Measurements from ENCODE around the gene STOM. TPM values are rescaled to one million over a fixed set of nuclear protein-coding genes. Genes with fewer than 3 reads are reported as not detected.
A peak's percentile ranks its signal among the peaks of the same experiment; 100 is the strongest.

STOM gene
- total and polyA plus RNA-seq, 3 donors from 2014 or later: 49.7 to 82.3 (median 53.6) TPM

DNA sequence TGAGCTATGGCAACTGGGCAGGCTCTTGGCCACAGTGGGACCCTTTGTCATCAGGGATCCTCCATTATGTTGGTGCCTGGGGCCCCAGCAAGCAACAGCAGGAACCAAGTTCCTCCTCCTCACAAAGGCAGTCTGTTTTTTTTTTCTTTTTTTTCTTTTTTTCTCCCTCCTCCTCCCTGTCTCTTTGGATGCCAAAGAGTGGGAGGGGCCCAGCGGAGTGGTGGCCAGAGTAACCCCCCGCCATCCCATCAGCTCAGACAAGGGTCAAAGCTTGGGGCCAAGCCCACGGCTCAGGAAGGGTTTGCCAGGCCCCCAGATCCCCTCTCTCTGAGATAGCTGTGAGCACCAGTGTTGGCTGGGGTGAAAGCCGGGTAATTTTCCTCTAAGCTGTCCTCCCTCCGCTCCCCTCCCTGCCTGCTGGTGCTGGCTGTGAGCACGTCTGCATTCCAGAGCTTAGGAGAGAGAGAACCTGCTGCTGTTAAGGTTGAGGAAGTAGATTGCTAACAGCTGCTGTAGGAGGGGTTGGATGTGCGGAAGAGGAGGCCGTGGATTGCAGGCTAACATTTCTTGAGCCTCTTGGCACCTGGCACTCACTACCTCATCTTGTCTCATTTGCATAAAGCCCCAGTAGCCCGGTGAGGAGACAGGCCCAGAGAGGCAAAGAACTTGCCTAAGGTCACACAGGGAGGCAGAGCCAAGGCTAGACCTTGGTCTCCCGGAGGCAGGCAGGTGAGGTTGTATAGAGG, 80.9 kb downstream of the STOM start:
- Histone ChIP-seq H3K4me3 (no peak overlapping the region), H3K27me3 (no peaks in the 10 kb centered on the region), H3K4me1 (peaks cover 70% of the 10 kb centered on the region), H3K36me3 (ENCODE audit: low read depth, missing control alignments) (no peaks in the 10 kb centered on the region), H3K9me3 (no peaks in the 10 kb centered on the region), H3K27ac (peak overlapping the region; percentile 91 to 94)
- peak; percentile 77 for DNase-seq
- intact Hi-C loops (cut with DNase I; ENCODE audit: low total_unique reads): no loop called here
- no peak for TF ChIP-seq POLR2A (IDR thresholded peaks at IDR 0.05)
- TF ChIP-seq, protein P1, sequence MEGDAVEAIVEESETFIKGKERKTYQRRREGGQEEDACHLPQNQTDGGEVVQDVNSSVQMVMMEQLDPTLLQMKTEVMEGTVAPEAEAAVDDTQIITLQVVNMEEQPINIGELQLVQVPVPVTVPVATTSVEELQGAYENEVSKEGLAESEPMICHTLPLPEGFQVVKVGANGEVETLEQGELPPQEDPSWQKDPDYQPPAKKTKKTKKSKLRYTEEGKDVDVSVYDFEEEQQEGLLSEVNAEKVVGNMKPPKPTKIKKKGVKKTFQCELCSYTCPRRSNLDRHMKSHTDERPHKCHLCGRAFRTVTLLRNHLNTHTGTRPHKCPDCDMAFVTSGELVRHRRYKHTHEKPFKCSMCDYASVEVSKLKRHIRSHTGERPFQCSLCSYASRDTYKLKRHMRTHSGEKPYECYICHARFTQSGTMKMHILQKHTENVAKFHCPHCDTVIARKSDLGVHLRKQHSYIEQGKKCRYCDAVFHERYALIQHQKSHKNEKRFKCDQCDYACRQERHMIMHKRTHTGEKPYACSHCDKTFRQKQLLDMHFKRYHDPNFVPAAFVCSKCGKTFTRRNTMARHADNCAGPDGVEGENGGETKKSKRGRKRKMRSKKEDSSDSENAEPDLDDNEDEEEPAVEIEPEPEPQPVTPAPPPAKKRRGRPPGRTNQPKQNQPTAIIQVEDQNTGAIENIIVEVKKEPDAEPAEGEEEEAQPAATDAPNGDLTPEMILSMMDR (IDR thresholded peaks at IDR 0.05): no peak
- 15 to 23% methylated on average over 10 of the region's 10 CpGs for WGBS, 2 donors

Other genes starting within 250 kb of the STOM start
- gene RAB14, start 168.4 kb downstream of the STOM start, total RNA-seq: 10 to 100 TPM; 44.6 to 51.1 TPM
- 66.7 TPM for gene RAB14, start 168.4 kb downstream of the STOM start, polyA plus RNA-seq (ENCODE audit: insufficient read depth, low read depth, low replicate concordance)
- gene GSN, start 102.1 kb downstream of the STOM start, total RNA-seq: 100 to 1,000 TPM; 206 to 356 TPM
- gene GSN, start 102.1 kb downstream of the STOM start, polyA plus RNA-seq (ENCODE audit: insufficient read depth, low read depth, low replicate concordance): 392 TPM
- 1 to 10 TPM; 2.2 to 2.4 TPM for gene GGTA1, start 129.6 kb upstream of the STOM start, total RNA-seq
- gene GGTA1, start 129.6 kb upstream of the STOM start, polyA plus RNA-seq (ENCODE audit: insufficient read depth, low read depth, low replicate concordance): 8.9 TPM

Data from testis (tissue), 3 donors.